ENCODE measurements around the gene ARID5B.

The ARID5B gene

GRCh38 chr10:61900829-61901792 is at the start of gene ARID5B:
ARID5B (plus strand) TSS chr10:61901699; CDS start chr10:61901710, 11 bp downstream.
- no peak for TF ChIP-seq CTCF (IDR thresholded peaks at IDR 0.05; ENCODE audit: low read depth, low read length)
- DNase-seq (ENCODE audit: extremely low read depth, low read depth): no peak

- TF ChIP-seq CTCF (IDR thresholded peaks at IDR 0.05; ENCODE audit: low read depth, low read length): no peak
- DNase-seq (ENCODE audit: extremely low read depth, low read depth): no peak
Measured at GRCh38 chr10:61852261-61852660, 49.2 kb upstream of the ARID5B start.

GRCh38 chr10:61855771-61856170 is 45.7 kb upstream of the ARID5B start:
- DNase-seq (ENCODE audit: extremely low read depth, low read depth): no peak
- TF ChIP-seq CTCF (IDR thresholded peaks at IDR 0.05; ENCODE audit: low read depth, low read length): no peak

GRCh38 chr10:61857746-61858145 is 43.8 kb upstream of the ARID5B start:
- TF ChIP-seq CTCF (IDR thresholded peaks at IDR 0.05; ENCODE audit: low read depth, low read length): no peak
- DNase-seq (ENCODE audit: extremely low read depth, low read depth): no peak

GRCh38 chr10:61859786-61860185 is 41.7 kb upstream of the ARID5B start:
- DNase-seq (ENCODE audit: extremely low read depth, low read depth): no peak
- TF ChIP-seq CTCF (IDR thresholded peaks at IDR 0.05; ENCODE audit: low read depth, low read length): no peak

- no peak for TF ChIP-seq CTCF (IDR thresholded peaks at IDR 0.05; ENCODE audit: low read depth, low read length)
Measured at GRCh38 chr10:61860964-61861758, 40.3 kb upstream of the ARID5B start.

GRCh38 chr10:61863981-61864380 is 37.5 kb upstream of the ARID5B start:
- no peak for DNase-seq (ENCODE audit: extremely low read depth, low read depth)
- no peak for TF ChIP-seq CTCF (IDR thresholded peaks at IDR 0.05; ENCODE audit: low read depth, low read length)

More at GRCh38 chr10:61860964-61861758, 40.3 kb upstream of the ARID5B start:
- DNase-seq (ENCODE audit: extremely low read depth, low read depth): no peak
